Epidermal melanocyte (primary cell): ENCODE measurements around the gene LMAN2.
"Not testable (repeated sequence)": the region's sequence is repeated elsewhere in the genome, so short reads cannot be mapped to it uniquely, and the experiment has no call there.

Source experiments
- DNase-seq: peaks from one replicate; pipeline ENCODE4 v3.0.0; 2011; ENCODE audit warnings: low spot score; ENCODE audit not compliant: insufficient read length

Gene LMAN2

DNA sequence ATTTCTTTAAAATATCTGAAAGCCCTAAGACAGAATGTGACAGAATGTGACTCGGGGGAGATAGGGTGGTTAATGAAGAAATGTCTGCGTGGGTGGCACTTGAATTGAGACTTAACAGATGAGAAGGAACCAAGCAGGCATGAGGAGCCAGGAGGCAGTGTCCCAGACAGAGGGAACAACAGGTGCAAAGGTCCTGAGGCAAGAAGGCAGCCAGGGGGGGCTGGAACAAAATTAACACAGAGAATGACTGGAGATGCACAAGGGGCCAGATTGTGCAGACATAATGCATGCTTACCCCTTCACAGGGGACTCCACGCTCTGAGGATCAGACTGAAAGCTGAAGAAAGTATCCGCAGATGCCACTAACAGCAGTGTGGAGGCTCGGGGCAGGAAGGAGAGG lies 1.7 kb downstream of the LMAN2 start:
- DNase-seq: no peak

DNA sequence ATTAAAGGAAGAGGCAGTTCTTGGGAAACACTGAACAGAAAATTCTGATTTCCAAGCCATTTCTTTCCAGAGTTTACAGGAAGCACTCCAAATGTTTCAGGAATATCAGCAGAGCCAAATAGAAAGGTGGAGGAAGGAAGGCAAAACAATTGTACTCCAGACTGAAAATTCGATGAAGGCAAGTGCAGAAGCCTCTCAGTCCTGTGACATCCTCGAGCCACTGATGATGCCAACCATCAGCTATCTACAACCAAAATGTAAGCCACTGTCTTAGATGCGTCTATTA lies 2.2 kb downstream of the LMAN2 start:
- no peak for DNase-seq

DNA sequence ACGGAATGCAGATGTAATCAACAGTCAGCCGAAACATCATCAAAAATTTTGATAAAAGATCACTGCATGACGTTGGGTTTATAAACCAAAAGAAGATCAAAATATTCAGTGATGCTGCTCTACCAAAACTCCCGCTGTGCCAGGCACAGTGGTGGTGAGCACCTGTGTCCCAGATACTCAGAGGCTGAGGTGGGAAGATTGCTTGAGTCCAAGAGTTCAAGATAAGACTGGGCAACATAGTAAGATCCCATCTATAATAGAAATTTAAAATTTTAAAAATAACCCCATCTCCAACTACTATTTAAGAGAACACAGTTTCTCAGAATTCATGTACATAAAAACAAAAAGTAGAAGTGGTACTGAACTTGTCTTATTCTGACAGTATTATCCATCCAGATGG lies 3.8 kb downstream of the LMAN2 start:
- no peak for DNase-seq

DNA sequence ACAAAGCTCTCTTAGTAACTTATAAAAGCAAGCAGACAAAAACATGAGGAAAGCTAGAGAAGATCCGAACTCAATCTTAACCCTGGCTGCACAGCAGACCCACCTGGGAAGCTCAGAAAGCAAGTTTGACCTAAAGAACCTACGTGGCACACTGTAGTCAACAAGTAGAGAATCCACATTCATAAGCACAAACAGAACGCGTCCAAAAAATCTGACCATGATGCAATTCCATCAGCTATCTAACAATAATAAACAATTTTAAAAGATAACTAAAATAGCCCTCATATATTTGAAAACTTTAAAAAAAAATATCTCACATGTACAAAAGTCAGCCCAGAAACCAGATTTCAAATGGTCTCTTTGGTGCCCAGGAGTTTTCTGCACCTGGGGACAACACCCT lies 4.6 kb downstream of the LMAN2 start:
- no peak for DNase-seq

DNA sequence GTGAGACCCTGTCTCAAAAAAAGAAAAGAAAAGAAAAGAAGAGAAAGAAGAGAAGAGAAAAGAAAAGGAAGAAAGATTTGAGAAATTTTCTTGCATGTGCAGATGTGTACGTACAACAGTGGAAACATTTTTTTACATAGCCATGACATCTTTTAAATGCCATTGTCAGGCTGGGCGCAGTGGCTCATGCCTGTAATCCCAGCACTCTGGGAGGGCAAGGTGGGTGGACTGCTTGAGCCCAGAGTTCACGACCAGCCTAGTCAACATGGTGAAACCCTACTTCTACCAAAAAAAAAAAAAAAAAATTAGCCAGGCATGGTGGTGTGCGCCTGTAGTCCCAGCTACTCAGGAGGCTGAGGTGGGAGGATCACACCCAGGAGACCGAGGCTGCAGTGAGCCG lies 6.6 kb downstream of the LMAN2 start:
- DNase-seq: no peak

DNA sequence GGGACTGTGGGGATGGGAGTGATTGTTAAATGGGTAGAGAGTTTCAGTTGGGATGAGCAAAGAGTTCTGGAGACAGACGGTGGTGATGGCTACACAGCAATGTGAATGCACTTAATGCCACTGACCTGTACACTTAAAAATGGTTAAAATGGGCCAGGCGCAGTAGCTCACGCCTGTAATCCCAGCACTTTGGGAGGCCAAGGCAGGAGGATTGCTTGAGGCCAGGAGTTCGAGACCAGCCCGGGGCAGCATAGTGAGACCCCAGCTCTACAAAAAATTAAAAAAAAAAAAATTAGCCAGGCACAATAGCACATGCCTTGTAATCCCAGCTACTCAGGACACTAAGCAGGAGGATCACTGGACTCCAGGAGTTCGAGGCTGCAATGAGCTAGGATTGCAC lies 7.7 kb downstream of the LMAN2 start:
- DNase-seq: no peak

DNA sequence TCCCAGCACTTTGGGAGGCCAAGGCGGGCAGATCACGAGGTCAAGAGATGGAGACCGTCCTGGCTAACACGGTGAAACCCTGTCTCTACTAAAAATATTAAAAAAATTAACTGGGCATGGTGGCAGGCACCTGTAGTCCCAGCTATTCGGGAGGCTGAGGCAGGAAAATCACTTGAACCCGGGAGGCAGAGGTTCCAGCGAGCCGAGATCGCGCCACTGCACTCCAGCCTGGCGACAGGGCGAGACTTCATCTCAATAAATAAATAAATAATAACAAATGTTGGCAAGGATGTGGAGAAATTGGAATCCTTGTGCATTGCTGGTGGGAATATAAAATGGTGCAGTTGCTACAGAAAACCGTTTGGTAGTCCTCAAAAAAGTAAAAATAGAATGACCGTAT lies 8.5 kb downstream of the LMAN2 start:
- DNase-seq: not testable (repeated sequence)

DNA sequence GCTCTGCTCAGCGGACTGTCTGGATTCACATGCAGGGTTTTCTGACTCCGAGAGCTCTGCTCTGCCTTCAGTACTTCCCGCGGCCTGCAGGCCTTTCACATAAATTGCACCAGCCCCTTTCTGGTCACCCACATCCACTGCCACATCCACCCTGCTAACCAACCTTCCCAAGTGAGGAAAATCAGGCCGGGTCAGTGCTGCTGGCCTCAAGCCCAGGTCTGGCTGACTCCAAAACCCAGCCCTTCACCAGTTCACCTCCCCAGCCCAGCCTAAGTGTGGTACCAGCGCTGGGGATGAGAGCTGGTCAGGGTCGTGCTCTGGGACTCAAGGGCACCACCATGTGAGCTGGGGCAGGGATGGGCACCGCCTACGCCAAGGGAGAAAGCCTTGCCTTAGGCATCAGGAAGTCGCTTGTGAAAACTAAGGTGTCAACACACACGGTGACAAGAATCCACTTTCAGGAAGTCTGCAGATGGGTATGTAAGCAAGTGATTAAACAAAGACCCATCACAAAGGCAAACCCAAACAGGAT lies 12.3 kb downstream of the LMAN2 start:
- DNase-seq: no peak

DNA sequence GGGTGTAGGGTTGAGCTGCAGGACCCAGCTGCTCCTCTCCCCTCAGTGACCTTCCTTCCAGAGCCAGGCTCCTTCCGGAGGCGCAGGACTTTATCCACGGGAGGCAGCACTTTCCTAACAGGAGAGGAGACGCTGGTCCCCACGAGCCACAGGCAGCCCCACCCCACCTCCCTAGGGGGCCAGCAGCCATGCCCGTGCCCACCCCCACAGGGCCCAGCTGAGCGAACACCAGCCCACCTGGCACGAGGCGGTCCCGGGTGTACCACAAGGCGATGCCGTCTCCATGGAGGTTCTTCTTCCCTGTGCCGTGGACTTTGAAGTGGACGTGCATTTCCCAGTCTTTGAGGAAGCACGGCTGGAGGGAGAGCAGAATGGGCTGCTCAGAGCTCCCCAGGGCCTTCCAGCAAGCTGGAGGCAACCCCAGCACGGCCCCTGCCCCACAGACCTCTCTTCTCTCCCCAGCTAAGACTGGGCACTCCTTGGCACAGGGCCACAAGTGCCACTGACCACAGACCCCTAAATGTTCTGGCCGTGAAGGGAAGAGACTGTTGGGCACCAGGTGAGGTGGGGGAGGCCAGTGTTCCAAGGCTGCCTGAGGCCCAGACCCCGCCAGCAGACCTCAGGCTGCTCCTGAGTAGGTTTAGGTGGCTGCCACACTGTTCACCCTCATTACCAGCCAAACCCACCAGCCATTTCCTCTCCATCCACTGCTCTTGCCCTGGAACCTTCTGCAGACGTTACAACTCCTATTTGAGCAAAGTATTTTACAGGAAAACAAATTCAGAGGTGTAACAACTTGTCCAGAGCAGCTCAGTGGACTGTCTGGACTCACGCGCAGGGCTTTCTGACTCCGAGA lies 13.0 kb downstream of the LMAN2 start:
- DNase-seq: no peak

DNA sequence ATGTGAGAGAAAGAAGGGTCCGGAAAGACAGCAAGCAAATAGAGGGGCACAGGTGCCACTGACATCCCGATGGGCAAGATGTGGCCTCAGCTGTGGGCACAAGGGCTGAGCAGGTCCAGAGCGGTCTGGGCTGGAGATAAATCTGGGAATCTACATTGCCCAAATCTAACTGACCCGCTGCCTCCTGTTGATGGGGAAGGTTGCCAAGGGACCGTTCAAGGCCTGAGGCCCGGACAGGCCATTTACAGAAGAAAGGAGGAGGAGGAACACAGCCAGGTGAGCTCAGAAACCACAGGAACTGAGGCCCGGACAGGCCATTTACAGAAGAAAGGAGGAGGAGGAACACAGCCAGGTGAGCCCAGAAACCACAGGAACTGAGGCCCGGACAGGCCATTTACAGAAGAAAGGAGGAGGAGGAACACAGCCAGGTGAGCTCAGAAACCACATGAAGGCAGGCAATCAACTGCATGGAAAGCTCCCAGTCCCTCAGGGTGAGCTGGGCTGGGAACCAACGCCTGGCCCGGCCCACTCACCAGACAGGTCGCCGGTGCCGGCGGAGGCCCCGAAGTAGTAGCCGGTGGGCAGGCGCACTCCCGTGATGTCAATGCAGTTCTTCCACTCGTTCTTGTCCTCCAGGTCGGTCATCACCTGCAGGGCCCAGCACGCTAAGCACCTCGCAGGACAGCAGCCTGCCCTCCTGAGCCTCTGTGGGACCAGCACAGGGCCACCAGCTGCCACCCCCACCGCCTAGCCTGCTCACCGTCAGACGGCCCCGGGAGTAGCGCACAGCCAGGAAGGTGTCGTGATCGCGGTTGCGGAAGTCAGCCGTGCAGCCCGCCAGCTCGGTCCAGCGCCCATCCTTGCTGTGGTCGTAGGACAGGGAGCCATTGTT lies 14.6 kb downstream of the LMAN2 start:
- no peak for DNase-seq

DNA sequence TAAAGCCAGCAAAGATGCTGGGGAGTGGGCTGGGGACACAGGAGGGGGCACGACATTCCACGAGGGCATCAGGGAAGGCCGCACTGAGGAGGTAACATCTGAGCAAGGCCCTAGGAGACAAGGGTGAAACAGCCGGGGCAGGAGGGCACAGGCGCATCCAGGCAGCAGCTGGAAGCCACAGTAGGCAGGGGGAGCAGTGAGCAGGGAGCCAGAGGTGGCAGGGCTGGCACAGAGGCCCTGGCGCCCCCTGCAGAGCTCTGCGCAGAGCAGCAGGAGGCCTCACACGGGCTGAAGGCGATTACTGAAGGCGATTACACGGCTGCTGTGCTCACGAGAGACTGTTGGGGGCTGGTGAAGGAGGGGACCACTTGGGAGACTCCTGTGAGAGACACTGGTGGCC lies 15.4 kb downstream of the LMAN2 start:
- no peak for DNase-seq

DNA sequence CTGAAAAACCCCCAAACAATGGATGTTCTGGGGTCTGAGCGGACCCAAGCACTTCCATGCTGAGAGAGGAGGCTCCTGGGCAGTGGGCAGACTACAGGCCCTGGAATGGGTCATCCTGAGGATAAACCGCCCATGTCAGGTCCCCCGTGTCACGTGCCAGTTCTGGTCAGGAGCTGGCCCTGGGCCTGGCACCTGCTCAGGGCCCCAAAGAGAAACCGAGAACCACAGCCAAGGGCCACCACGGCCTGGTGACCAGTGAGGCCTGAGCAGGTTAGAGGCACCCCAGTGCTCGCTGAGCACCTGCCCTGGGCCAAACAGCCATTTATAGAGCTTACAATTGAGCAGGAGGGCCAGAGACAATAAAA lies 15.8 kb downstream of the LMAN2 start:
- no peak for DNase-seq

DNA sequence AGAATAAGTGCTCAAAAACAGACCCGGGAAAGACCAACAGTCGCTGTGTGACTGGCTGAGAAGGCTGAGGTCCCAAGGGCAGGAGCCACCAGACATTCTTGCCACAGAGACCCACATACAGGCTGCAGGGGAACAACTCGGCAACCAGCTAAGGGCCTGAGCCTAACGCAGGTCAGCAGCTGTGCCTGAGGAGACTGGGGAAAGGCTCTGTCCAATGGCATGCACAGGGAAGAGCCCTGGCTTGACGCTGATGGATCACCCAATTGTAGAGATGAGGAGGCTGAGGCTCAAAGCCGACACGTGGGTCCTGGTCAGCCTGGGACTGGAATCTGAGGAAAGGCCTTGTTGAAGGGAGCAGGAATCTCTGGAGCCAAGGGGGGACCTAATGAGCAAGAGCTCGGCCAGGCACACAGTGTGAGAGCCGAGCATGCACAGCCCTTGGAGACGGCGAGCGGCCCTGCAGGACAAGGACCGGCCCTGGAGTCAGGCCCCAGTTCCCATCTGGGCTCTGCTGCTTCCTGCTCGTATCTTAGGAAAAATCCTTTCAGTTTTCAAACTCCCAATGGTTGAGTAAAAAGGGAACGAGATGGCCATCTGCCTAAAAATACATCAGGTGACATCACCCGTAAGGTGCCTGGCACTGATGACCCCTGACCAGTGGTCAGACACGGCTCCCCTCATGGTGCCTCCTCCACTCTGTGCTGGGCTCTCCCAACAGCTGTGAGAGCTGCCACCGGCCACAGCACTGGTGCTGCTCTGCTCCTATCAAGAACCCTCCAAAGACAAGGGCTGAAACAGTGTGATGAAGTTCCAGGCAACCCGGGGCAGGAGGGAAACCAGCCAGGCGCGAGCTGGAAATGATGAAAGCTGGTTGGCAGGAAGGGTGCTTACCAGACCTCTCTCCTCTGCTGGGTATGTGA lies 16.4 kb downstream of the LMAN2 start:
- no peak for DNase-seq

DNA sequence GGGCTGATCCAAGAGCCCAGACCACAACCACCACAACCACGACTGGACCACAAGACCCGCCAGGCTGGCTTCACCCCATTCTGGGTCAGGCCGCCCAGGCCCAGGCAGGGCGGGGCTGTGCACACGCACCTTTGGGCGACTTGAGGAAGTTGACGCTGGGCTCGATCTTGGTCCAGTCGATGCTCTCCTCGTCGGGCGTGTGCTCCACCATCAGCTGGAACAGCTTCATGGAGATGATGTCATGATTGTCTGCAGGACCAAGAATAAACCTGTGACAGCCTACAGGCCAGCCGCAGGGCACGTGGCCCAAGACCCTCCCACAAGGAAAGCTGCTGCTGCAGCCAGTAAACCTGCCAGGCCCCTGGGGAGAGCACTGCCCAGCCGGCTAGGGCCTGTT lies 17.3 kb downstream of the LMAN2 start:
- DNase-seq: no peak

DNA sequence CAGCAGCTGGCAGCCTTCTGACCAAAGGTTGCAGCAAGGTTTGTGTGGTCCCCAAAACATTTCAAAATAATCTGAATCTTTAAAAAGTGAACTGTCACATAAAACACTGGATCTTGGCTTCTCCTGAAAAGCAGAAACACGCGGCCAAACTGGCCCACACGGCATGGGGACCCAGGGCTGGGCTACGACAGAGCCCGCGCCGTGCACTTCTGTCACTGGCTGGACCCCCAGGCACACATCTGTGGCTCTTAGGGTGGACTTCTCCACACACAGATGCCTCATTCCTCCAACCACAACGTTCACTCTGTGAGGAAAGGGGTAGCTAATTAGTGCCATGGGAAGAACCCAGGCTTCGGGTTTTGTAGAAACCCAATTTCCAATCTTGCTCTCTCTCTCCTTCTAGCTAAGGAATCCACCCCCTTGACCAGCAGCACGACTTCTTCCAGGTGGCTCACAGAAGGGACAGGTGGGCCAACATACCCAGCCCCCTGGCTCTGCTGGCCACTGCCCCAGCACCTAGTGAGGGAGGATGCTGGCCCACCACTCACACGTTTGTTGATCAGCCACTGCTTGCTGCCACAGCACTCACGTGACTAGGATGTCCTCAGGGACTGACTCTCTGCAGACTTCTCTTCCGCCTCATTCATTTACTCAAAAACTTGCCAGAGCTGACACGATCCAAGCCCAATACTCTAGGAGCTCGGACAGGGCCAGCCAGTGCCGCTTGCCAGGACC lies 17.9 kb downstream of the LMAN2 start:
- no peak for DNase-seq

DNA sequence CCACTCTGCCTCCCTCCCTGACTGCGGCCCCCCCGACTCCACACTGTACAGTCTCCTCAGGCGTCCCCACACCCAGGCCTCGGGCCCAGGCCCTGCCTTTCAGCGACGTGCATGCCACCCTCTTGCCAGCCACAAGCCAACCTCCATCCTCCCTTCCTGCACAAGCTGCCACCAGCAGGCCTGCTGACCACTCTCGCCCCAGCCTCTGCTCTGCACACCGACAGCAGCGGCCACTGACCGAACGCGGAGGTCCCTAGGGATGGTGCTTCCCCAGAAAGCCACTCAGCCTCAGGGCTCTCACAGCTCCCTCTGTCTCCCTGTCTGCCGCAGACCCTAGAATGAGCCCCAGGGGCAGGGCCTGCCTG lies 18.6 kb downstream of the LMAN2 start:
- DNase-seq: no peak

DNA sequence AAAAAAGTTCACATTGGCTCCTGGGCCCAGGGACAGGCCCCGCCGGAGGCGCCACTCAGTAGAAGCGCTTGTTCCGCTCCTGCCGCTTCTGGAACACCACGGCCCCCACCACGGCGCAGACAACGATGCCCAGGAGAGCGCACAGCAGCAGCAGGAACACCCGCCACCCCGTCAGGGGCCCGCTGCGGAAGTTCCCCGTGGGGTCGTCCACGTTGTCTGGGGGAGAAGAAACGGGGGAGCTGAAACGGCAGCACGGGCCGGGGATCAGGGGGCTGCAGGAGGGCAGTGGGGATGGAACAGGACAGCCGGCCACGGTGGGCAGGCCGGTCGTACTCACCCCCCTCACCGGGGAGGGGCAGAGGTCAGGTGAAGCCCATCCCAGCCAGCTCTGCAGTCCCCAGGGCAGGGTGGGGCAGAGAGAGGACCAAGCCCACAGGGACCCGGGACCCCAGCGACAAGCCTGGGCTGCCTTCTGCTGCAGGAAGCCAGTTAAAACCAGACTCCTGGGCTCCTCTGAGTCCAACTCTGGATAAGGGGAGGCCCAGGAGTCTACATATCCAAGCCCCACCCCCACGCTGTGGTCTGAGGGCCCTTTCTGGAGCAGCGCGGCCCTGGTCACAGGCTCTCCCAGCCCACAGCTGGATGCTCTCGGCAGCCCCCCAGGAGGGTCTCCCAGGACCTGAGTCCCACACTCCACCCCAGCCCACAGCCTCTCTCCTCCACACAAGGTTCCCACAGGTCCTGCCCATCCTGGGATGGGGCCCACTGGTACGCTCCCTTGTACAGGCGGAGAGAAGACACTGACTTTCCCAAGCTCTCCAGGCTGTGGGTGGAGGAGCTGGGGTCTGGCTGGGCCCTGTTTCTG lies 19.2 kb downstream of the LMAN2 start:
- no peak for DNase-seq

DNA sequence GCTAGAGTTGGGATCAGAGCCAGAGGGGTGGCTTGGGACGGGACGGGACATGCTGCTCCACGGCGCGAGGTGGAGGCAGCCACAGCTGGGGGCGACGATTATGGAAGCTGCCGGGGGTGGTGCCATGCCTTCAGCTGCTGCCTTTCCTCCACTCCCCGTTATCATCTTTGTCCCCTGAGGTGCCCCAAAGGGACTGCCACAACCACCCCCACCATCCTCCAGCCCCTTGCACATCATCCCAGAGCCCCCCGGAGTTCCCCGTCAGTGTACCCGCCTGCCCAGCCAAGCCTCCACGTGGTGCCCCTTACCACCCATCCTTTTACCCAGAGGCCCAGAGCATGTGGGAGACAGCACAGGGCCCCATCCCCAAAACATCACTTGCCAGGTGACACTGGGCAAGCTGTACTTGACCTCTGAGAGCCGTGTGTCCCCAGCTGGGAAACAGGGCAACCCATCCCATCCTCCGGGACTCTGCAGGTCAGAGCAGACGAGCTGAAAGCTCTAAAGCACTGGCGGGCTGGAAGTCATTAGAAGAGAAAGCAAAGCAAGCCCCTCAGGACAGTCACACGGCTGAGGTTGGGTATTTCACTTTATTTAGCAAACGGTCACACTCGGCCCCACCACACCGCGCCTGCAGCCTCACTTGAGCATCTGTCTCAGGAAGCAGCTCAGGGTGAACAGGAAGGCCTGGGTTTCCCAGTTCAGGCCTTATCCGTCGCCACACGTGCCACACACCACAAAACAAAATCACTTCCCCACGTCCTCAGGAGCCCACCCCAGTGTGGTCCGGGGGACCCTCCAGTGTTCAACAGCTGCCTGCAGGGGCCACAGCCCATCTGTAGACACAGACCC lies 20.3 kb downstream of the LMAN2 start:
- no peak for DNase-seq

DNA sequence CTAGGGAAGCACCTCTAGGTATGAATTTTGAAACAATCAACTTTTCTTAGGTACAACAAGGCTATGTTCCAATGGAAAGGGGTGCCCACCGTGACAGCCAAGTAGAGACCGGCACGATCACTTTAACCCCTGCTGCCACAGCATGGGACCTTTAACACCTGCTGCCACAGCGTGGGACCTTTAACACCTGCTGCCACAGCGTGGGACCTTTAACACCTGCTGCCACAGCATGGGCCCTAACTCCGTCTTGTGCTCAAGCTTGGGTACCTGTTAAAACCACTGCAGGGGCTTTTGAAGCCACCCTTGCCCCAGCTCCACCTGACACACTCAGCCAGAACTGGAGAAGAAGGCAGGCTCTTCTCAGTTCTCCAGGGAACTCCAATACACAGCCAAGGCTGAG lies 21.6 kb downstream of the LMAN2 start:
- no peak for DNase-seq
